Measurements from ENCODE around the gene SDCCAG8.

GRCh38 chr1:243462929-243463697 lies 207.3 kb downstream of the SDCCAG8 start:
- no peak for TF ChIP-seq CTCF (IDR thresholded peaks at IDR 0.05; ENCODE audit: insufficient read depth, low read depth, low read length)
- TF ChIP-seq EZH2 (IDR thresholded peaks at IDR 0.05; ENCODE audit: insufficient read depth, low read length), result no peak

Measured in astrocyte (in vitro differentiated cells and primary cell).